Measurements from ENCODE around the gene PARD3. TPM values are rescaled to one million over a fixed set of nuclear protein-coding genes. Genes with fewer than 3 reads are reported as not detected.
A peak's percentile ranks its signal among the peaks of the same experiment; 100 is the strongest.

The PARD3 gene
- total RNA-seq, 4 donors from 2014 or later: 27.3 to 65.3 (median 55.6) TPM

- in situ Hi-C loops (cut with MboI; ENCODE audit: low pct_ligation_motif_present in 1 of 4, low pct_unique_long_range_greater_than_20kb in 1 of 4, low sequenced_read_pairs in 3 of 4): no loop called here
- no peak for DNase-seq
These were observed 270.7 kb downstream of the PARD3 start for GRCh38 chr10:34544400-34544799.

DNA sequence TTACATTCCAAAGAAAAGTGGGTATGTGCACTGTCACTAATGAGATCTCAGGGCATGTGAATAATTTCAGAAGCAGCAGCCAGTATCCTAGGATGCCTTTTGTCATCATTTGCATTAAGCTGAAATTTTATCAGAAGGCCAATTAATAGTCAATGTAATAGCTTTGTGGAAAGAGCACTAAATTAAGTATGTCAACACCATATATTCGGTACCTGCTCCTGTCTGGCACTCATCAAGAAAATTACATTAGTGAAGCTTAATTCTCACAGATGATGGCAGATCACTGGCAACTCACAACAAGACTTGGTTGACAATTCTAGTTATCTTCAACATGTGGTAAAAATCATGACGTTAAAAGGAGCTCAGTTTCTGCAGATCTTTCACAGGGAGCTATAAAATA is 271.4 kb downstream of the PARD3 start:
- Histone ChIP-seq H3K36me3 (no peaks in the 10 kb centered on the region), H3K9me3 (no peaks in the 10 kb centered on the region), H3K4me3 (no peak overlapping the region), H3K27me3 (no peaks in the 10 kb centered on the region), H3K27ac (no peak overlapping the region), H3K4me1 (peaks cover 0 to 27% (median 13%) of the 10 kb centered on the region in 4 donors)
- in situ Hi-C loops (cut with MboI; ENCODE audit: low pct_ligation_motif_present in 1 of 4, low pct_unique_long_range_greater_than_20kb in 1 of 4, low sequenced_read_pairs in 3 of 4) (no loop called here), intact Hi-C loops (cut with DNase I; ENCODE audit: low total_unique reads) (no loop called here)
- WGBS, 2 donors (ENCODE audit: low coverage in 1 of 2): 55 to 70% methylated on average over 2 of the region's 2 CpGs
- no peak for DNase-seq
- TF ChIP-seq POLR2A (IDR thresholded peaks at IDR 0.05) (no peak), CTCF (IDR thresholded peaks at IDR 0.05) (no peak), EP300 (IDR thresholded peaks at IDR 0.05; ENCODE audit: low read depth) (no peak), POLR2AphosphoS5 (IDR thresholded peaks at IDR 0.05) (no peak)

More at GRCh38 chr10:34544400-34544799, 270.7 kb downstream of the PARD3 start:
- TF ChIP-seq EP300 (IDR thresholded peaks at IDR 0.05; ENCODE audit: low read depth): no peak
- no peak for TF ChIP-seq CTCF (IDR thresholded peaks at IDR 0.05)
- H3K4me3 ChIP-seq: no peak overlapping the region
- no peaks in the 10 kb centered on the region for H3K9me3 ChIP-seq
- intact Hi-C loops (cut with DNase I; ENCODE audit: low total_unique reads): no loop called here
- H3K36me3 ChIP-seq: no peaks in the 10 kb centered on the region
- H3K27me3 ChIP-seq: no peaks in the 10 kb centered on the region
- peaks cover 0 to 25% (median 12%) of the 10 kb centered on the region in 4 donors for H3K4me1 ChIP-seq
- no peak overlapping the region for H3K27ac ChIP-seq

DNA sequence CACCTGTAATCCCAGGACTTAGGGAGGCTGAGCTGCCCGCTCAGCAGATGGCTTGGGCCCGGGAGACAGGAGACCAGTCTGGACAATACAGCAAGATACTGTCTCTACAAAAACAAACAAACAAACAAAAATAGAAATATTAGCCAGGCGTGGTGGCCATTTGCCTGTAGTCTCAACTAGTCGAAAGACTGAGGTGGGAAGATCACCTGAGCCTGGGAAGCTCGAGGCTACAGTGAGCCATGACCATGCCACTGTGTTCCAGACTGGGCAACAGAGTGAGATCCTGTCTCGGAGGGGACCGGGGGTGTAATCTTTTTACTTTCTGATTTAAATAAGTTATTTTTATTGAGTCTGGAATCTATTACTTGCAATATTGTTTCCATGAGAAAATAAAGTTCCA is 274.6 kb downstream of the PARD3 start:
- Histone ChIP-seq H3K4me1 (peaks cover 0 to 30% (median 5%) of the 10 kb centered on the region in 4 donors), H3K9me3 (no peaks in the 10 kb centered on the region), H3K27ac (peak overlapping the region in 2 of 4 donors; percentile 58 to 70), H3K4me3 (no peak overlapping the region), H3K27me3 (no peaks in the 10 kb centered on the region), H3K36me3 (no peaks in the 10 kb centered on the region)
- in situ Hi-C loops (cut with MboI; ENCODE audit: low pct_ligation_motif_present in 1 of 4, low pct_unique_long_range_greater_than_20kb in 1 of 4, low sequenced_read_pairs in 3 of 4): no loop called here
- intact Hi-C loops (cut with DNase I; ENCODE audit: low total_unique reads): no loop called here
- no peak for DNase-seq
- TF ChIP-seq POLR2A (IDR thresholded peaks at IDR 0.05) (no peak), EP300 (IDR thresholded peaks at IDR 0.05; ENCODE audit: low read depth) (no peak), CTCF (IDR thresholded peaks at IDR 0.05) (no peak), POLR2AphosphoS5 (IDR thresholded peaks at IDR 0.05) (no peak)
- 93 to 97% methylated on average over 6 to 7 of the region's 7 CpGs for WGBS, 2 donors (ENCODE audit: low coverage in 1 of 2)

DNA sequence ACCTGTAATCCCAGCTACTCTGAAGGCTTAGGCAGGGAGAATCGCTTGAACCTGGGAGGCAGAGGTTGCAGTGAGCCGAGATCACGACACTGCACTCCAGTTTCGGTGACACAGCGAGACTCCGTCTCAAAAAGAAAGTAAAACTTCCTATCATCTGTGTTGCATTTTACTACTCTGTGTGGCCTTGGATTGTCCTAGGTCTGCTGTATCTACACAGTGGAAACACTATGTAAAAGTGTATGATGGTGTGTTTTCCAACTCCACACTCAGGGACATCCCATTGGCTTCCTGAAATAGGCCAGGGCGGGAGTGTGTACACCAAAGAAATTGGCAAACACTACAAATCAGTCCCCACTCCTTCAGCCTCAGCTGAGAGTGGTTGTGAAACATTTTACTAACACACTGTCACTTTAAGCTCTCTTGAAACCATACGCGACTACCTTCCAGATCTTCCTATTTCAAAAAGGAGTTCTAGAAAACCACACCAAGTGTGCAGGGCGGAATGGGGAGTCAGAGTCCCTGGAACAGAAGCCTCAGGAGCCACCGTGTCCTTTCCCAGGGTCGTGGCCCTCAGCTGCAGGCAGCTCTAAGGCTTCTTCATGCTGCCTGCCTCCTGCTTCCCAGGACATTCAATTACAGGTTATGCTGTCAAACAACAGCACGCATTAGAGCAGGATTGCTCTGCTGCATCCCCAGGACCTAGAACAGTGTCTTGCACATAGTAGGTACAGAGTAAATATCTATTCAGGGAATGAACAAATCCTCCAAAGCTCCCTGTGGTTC is 275.4 kb downstream of the PARD3 start:
- WGBS, 2 donors (ENCODE audit: low coverage in 1 of 2): 43 to 45% methylated on average over 13 of the region's 13 CpGs
- TF ChIP-seq POLR2AphosphoS5 (IDR thresholded peaks at IDR 0.05): no peak
- TF ChIP-seq EP300 (IDR thresholded peaks at IDR 0.05; ENCODE audit: low read depth): no peak
- TF ChIP-seq POLR2A (IDR thresholded peaks at IDR 0.05): no peak
- TF ChIP-seq CTCF (IDR thresholded peaks at IDR 0.05): no peak
- Histone ChIP-seq H3K9me3 (no peaks in the 10 kb centered on the region), H3K4me1 (peaks cover 0 to 30% (median 5%) of the 10 kb centered on the region in 4 donors), H3K27me3 (no peaks in the 10 kb centered on the region), H3K36me3 (no peaks in the 10 kb centered on the region), H3K4me3 (peak overlapping the region in 3 of 4 donors; percentile 17 to 34 (median 17)), H3K27ac (peak overlapping the region; percentile 58 to 74 (median 66))
- intact Hi-C loops (cut with DNase I; ENCODE audit: low total_unique reads): no loop called here
- in situ Hi-C loops (cut with MboI; ENCODE audit: low pct_ligation_motif_present in 1 of 4, low pct_unique_long_range_greater_than_20kb in 1 of 4, low sequenced_read_pairs in 3 of 4): no loop called here
- DNase-seq: peak; percentile 19
